Mucosa of descending colon (tissue), 3 donors: ENCODE data around the gene VWC2. TPM values are rescaled to one million over a fixed set of nuclear protein-coding genes. Genes with fewer than 3 reads are reported as not detected.

Source experiments
- ATAC-seq: fragments of 200-7000 bp; cut with Tn5 transposase; one replicate; pipeline ENCODE4 v1.9.1; 2020; ENCODE audit warnings: mild to moderate bottlenecking, moderate library complexity
- DNase-seq, 3 donors: peaks; one replicate each; pipeline ENCODE4 v3.0.0-alpha.2; 2020
- H3K36me3 ChIP-seq: fragments of 200-600 bp; one replicate; pipeline ENCODE4 v1.8.0; 2021; ENCODE audit warnings: low read depth, mild to moderate bottlenecking
- H3K4me1 ChIP-seq: fragments of 200-600 bp; one replicate; pipeline ENCODE4 v1.8.0; 2021; ENCODE audit warnings: low read depth, mild to moderate bottlenecking
- H3K4me3 ChIP-seq: fragments of 200-600 bp; one replicate; pipeline ENCODE4 v1.8.0; 2021; ENCODE audit warnings: mild to moderate bottlenecking
- H3K9me3 ChIP-seq: fragments of 200-600 bp; one replicate; pipeline ENCODE4 v1.8.0; 2021; ENCODE audit warnings: mild to moderate bottlenecking
- intact Hi-C, 2 donors: fragments of 100-400 bp; cut with DNase I in 1 of 2; cut with micrococcal nuclease in 1 of 2; formaldehyde crosslinking; loops; one replicate each; pipeline versions ENCODE4 v1.11.0 to v1.11.1; 2022; cut with DNase I, micrococcal nuclease
- total RNA-seq, 3 donors: library from RNA; stranded (reverse); fragmentation: NEBNext Ultra II Directional in 2 of 3; extraction: Animal tissue kit (Norgen Biotek cat#: 25700) in 2 of 3; gene quantifications; one replicate each; pipeline versions ENCODE4 v1.2.1 to v1.2.4, GENCODE V29; 2021 to 2023
- TF ChIP-seq, protein P1 (sequence below): fragments of 200-600 bp; IDR thresholded peaks from one replicate; pipeline ENCODE4 v1.8.0; 2022; ENCODE audit warnings: antibody characterized with exemption, mild to moderate bottlenecking
- donor health status: DM: no; HTN: no; CAD: no; lungs with moderate emphysema.
- donor health status: DM: no; HTN: no; CAD: no.
- donor health status: DM: no; HTN: yes; CAD: no.

The VWC2 gene
- total RNA-seq, 3 donors from 2014 or later = 0.06 to 0.17 (median 0.14) TPM

DNA sequence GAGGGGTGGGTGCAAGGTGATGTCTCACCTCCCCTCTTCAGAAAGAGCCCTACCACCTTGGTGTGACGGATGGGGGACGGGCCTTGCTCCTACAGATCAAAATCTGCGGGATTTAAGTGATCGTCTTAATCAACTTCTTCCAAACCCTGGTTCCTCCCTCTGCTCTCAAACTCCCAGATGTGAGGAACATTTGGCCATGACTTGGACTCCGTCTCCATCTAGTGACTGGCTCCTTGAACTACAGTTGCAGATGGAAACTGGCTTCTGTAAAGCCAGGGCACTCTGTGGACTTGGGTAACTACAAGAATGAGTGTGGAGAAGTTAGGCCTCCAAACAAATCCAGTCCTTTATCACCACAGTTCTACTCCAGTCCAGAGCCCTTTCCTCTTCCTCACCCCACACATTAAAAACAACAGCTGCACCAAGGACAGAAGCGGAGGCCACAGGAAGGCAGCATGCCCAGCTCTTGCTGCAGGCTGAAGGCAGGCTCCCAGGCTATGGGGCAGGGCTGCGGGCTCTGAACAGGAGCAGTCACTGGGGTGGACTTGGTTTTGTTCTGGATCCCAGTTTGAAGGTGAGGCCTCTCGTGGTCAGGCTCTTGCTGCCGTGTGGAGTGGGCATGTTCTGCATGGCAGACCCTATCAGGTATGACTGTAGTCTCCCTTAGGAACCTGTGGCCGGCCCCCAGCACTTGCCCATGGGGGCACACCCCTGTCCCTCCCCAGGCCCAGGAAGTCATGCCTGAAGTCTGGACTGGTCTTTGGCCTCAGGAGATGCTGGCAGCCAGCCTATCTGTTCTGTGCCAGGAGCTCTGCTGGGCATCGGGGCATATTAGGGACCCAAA is 79.4 kb downstream of the VWC2 start:
- H3K9me3 ChIP-seq = no peaks in the 10 kb centered on the region

DNA sequence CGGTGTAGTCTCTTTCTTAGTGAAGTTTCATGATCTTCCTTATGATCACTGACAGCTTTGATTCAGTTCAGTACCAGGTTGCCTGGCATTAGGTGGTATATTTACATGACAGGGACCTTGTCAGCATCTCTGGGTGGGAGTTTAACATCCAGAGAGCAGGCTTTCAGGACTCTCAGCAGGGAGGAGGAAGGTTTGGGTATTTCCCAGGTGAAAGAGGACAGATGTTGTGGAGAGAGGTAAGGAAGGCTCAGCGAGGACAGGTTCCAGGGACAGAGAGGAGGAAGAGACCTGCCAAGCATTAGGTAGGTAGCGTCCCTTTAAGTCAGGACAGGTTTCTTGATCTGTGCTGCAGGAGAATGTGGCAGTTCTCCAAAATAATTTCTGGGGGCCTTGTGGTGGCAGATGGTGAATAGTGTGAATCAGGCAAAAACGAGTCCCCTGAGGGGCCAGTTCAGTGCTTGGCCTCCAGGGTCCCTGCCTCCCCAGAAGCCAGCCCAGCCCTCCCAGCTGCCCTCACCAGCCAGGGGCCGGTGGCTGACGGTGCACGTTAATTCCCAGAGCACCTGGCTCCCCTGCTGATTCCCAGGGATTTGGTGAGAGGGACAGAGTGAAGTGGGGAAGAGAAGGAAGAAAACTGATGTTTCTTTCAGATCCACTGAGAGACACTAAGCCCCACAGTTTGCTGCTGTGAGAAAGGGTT is 82.0 kb downstream of the VWC2 start:
- ATAC-seq (no peak), DNase-seq (no peak)
- Histone ChIP-seq H3K4me1 (no peaks in the 10 kb centered on the region), H3K36me3 (no peaks in the 10 kb centered on the region), H3K4me3 (no peak overlapping the region), H3K9me3 (no peaks in the 10 kb centered on the region)
- intact Hi-C loops = loop anchor here in 1 of 2 donors (10.0 kb wide), 1 partner anchor 1561 kb away; no protein-coding TSS in a partner anchor
- TF ChIP-seq, protein P1, sequence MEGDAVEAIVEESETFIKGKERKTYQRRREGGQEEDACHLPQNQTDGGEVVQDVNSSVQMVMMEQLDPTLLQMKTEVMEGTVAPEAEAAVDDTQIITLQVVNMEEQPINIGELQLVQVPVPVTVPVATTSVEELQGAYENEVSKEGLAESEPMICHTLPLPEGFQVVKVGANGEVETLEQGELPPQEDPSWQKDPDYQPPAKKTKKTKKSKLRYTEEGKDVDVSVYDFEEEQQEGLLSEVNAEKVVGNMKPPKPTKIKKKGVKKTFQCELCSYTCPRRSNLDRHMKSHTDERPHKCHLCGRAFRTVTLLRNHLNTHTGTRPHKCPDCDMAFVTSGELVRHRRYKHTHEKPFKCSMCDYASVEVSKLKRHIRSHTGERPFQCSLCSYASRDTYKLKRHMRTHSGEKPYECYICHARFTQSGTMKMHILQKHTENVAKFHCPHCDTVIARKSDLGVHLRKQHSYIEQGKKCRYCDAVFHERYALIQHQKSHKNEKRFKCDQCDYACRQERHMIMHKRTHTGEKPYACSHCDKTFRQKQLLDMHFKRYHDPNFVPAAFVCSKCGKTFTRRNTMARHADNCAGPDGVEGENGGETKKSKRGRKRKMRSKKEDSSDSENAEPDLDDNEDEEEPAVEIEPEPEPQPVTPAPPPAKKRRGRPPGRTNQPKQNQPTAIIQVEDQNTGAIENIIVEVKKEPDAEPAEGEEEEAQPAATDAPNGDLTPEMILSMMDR = no peak

More for the DNA sequence above, 79.4 kb downstream of the VWC2 start:
- DNase-seq (peak in 1 of 3 donors; percentile 50), ATAC-seq (peak; percentile 69)
- Histone ChIP-seq H3K4me1 (no peaks in the 10 kb centered on the region), H3K36me3 (no peaks in the 10 kb centered on the region), H3K4me3 (no peak overlapping the region)
- intact Hi-C loops = loop anchor here in 1 of 2 donors (10.0 kb wide), 1 partner anchor 1558 kb away; no protein-coding TSS in a partner anchor
- TF ChIP-seq, protein P1 = peak; percentile 37

DNA sequence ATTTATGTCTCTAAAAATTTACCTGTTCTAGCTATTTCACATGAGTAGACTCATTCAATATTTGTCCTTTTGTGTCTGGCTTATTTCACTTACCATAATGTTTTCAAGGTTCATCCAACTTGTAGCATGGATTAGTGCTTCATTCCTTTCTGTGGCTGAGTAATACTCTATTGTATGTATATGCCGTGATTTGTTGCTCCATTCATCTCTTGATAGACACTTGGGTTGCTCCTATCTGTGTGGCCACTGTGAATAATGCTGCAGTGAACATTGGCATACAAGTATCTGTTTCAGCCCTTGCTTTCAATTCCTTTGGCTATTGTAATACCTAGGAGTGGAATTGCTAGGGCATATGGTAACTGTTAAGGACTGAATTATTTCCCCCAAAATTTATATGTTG is 86.9 kb downstream of the VWC2 start:
- TF ChIP-seq, protein P1 = no peak
- H3K36me3 ChIP-seq = no peaks in the 10 kb centered on the region
- no peaks in the 10 kb centered on the region for H3K4me1 ChIP-seq
- no peaks in the 10 kb centered on the region for H3K9me3 ChIP-seq
- ATAC-seq (no peak), DNase-seq (no peak)
- intact Hi-C loops = no loop called here
- H3K4me3 ChIP-seq = no peak overlapping the region

DNA sequence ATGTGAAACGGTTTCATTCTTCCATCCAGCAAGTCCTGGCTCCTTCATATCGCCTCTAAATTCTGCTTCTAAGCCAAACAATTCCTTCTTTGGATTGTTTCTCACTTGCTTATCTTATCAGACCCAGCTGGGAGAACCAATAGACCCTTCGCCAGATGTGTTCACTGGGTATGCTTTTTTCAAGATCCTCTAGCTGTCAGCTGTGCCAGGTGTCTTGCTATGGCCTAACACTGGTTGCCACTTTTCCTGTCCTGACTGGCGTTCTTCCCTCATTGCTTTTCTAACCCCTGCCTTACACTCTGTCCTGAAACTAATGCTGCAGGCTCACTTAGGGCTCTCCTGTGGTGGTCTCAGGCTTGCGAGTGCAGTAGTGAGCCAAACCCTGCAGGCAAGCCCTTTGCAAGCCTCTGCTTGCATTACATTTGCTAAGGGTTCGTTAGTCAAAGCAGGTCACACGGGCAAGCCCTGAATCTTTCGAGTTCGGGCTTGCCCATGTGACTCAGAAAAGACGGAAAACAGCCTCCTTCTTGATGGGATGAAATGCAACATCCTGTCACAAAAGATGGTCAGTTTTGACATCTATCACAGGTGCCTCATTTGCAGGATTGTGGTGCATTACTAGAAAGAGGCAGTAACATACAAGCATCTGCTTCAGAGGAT is 92.8 kb downstream of the VWC2 start:
- H3K36me3 ChIP-seq = no peaks in the 10 kb centered on the region
- no peak overlapping the region for H3K4me3 ChIP-seq
- TF ChIP-seq, protein P1 = no peak
- H3K4me1 ChIP-seq = no peaks in the 10 kb centered on the region
- intact Hi-C loops = no loop called here
- ATAC-seq = no peak
- no peak for DNase-seq
- no peaks in the 10 kb centered on the region for H3K9me3 ChIP-seq

DNA sequence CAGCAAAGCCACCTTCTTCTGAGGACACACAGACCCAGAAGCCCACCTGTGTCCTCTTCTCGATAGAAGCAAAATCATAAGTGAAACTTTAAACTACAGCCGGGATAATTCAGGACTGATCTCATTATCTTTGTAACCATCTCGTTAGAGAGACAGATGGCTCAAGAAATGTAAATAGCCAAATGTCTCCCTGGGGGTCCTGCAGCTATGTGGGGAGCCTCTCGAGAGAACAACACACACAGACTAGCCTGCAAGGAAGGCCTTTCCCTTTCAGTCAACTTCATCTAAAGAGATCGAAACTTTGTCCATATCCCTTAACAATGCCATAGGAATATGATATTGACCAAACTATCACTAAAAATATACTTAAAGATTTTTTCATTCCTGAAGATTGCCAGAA is 93.5 kb downstream of the VWC2 start:
- no peak overlapping the region for H3K4me3 ChIP-seq
- no peaks in the 10 kb centered on the region for H3K36me3 ChIP-seq
- H3K9me3 ChIP-seq = no peaks in the 10 kb centered on the region
- intact Hi-C loops = no loop called here
- TF ChIP-seq, protein P1 = no peak
- no peak for DNase-seq
- no peak for ATAC-seq
- H3K4me1 ChIP-seq = no peaks in the 10 kb centered on the region
